ENCODE measurements around the gene SPRR2G.
"Not testable (repeated sequence)": the region's sequence is repeated elsewhere in the genome, so short reads cannot be mapped to it uniquely, and the experiment has no call there.

SPRR2G gene

DNA sequence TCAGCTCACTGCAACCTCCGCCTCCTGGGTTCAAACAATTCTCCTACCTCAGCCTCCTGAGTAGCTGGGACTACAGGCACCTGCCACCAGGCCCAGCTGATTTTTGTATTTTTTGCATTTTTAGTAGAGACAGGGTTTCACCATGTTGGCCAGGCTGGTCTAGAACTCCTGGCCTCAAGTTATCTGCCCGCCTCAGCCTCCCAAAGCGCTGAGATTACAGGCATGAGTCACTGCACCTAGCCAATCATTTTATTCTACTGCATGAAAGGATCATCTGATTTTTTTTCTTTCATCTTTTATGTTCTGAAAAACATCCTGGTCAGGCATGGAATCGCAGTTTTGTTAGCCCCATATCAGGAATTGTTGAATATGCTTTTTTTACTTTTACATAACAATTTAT, 22.0 kb downstream of the SPRR2G start:
- not testable (repeated sequence) for H2BK12ac ChIP-seq (ENCODE audit: low read length in 2 of 2); H3K9me3 ChIP-seq (ENCODE audit: control insufficient read depth, low read length); H3K27me3 ChIP-seq (ENCODE audit: control insufficient read depth in 1 of 2, insufficient read depth in 1 of 2, low read length in 2 of 2); H3K4ac ChIP-seq (ENCODE audit: low read depth in 1 of 2, low read length in 2 of 2); H3K18ac ChIP-seq (ENCODE audit: low read depth in 1 of 2, low read length in 2 of 2); H2BK15ac ChIP-seq (ENCODE audit: low read depth, poor library complexity, severe bottlenecking); DNase-seq; H2AK5ac ChIP-seq (ENCODE audit: low read length, severe bottlenecking); H4K91ac ChIP-seq (ENCODE audit: low read length); H3K27ac ChIP-seq (ENCODE audit: low read length, poor library complexity, severe bottlenecking); H2AFZ ChIP-seq (ENCODE audit: low read depth, low read length); H3K23ac ChIP-seq (ENCODE audit: low read length in 2 of 2); H3K9ac ChIP-seq (ENCODE audit: low read length); H2BK5ac ChIP-seq (ENCODE audit: low read depth, low read length, poor library complexity, severe bottlenecking); H2BK120ac ChIP-seq (ENCODE audit: low read depth, low read length); H3K79me1 ChIP-seq (replicated peaks; ENCODE audit: low read length, poor library complexity, severe bottlenecking); H3K36me3 ChIP-seq (ENCODE audit: control insufficient read depth in 1 of 2, insufficient read depth in 2 of 2, low read depth in 1 of 2, low read length in 2 of 2); H3K4me2 ChIP-seq (ENCODE audit: low read length, poor library complexity, severe bottlenecking); H3K4me1 ChIP-seq (ENCODE audit: control insufficient read depth, insufficient read depth, low read depth, low read length); H3K4me3 ChIP-seq (ENCODE audit: insufficient read depth in 1 of 2, low read depth in 1 of 2, low read length in 2 of 2); H4K8ac ChIP-seq (ENCODE audit: low read length); H3K14ac ChIP-seq (ENCODE audit: low read length in 2 of 2)
- 89% methylated on average over 3 of the region's 4 CpGs for WGBS

DNA sequence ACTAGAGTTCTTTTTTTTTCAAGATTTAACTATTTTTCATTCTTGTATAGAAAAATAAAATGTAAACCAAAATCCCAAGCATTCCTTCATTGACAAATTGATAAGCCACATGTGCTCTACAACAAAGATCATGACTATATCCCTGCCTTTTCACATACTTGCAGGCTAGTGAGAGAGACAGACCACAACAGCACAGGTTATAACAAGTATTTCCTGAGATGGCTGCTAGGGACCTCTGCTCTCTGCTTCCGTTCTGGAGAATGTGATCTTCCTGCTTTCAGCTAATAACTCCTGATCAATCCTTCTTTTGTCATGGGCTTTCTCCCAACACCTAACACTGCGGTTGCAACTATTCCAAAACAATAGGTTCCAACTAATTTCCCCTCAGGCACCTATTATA, 23.4 kb downstream of the SPRR2G start:
- 43% methylated on average over 2 of the region's 2 CpGs for WGBS
- no peak overlapping the region for H2BK15ac ChIP-seq (ENCODE audit: low read depth, poor library complexity, severe bottlenecking)
- no peak overlapping the region for H3K4me2 ChIP-seq (ENCODE audit: low read length, poor library complexity, severe bottlenecking)

DNA sequence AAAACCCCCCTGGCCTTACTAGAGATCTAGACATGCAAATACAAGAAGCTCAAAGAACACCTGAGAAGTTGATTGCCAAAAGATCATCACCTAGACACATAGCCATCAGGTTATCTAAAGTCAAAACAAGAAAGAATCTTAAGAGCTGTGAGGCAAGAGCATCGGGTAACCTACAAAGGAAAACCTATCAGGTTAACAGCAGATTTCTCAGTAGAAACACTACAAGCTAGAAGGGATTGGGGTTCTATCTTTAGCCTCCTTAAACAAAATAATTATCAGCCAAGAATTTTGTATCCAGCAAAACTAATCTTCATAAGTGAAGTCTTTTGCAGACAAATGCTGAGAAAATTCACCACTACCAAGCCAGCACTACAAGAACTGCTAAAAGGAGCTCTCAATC, 25.2 kb downstream of the SPRR2G start:
- H2AFZ ChIP-seq (ENCODE audit: low read depth, low read length): no peak overlapping the region
- H3K27ac ChIP-seq (ENCODE audit: low read length, poor library complexity, severe bottlenecking): no peak overlapping the region
- no peak for DNase-seq

More for the DNA sequence above, 23.4 kb downstream of the SPRR2G start:
- Histone ChIP-seq H2BK12ac (ENCODE audit: low read length in 2 of 2) (no peak overlapping the region), H3K9me3 (ENCODE audit: control insufficient read depth, low read length) (no peaks in the 10 kb centered on the region), H3K27ac (ENCODE audit: low read length, poor library complexity, severe bottlenecking) (no peak overlapping the region), H3K27me3 (ENCODE audit: control insufficient read depth in 1 of 2, insufficient read depth in 1 of 2, low read length in 2 of 2) (no peaks in the 10 kb centered on the region), H3K14ac (ENCODE audit: low read length in 2 of 2) (no peak overlapping the region), H3K36me3 (ENCODE audit: control insufficient read depth in 1 of 2, insufficient read depth in 2 of 2, low read depth in 1 of 2, low read length in 2 of 2) (no peaks in the 10 kb centered on the region), H4K8ac (ENCODE audit: low read length) (no peak overlapping the region), H2BK5ac (ENCODE audit: low read depth, low read length, poor library complexity, severe bottlenecking) (no peak overlapping the region), H2BK120ac (ENCODE audit: low read depth, low read length) (no peak overlapping the region), H3K4me1 (ENCODE audit: control insufficient read depth, insufficient read depth, low read depth, low read length) (no peaks in the 10 kb centered on the region), H3K79me1 (replicated peaks; ENCODE audit: low read length, poor library complexity, severe bottlenecking) (no peaks in the 10 kb centered on the region), H4K91ac (ENCODE audit: low read length) (no peak overlapping the region), H3K23ac (ENCODE audit: low read length in 2 of 2) (no peak overlapping the region), H3K18ac (ENCODE audit: low read depth in 1 of 2, low read length in 2 of 2) (no peak overlapping the region), H2AK5ac (ENCODE audit: low read length, severe bottlenecking) (no peak overlapping the region), H2AFZ (ENCODE audit: low read depth, low read length) (no peak overlapping the region), H3K4me3 (ENCODE audit: insufficient read depth in 1 of 2, low read depth in 1 of 2, low read length in 2 of 2) (no peak overlapping the region), H3K4ac (ENCODE audit: low read depth in 1 of 2, low read length in 2 of 2) (no peak overlapping the region), H3K9ac (ENCODE audit: low read length) (no peak overlapping the region)
- DNase-seq: no peak

DNA sequence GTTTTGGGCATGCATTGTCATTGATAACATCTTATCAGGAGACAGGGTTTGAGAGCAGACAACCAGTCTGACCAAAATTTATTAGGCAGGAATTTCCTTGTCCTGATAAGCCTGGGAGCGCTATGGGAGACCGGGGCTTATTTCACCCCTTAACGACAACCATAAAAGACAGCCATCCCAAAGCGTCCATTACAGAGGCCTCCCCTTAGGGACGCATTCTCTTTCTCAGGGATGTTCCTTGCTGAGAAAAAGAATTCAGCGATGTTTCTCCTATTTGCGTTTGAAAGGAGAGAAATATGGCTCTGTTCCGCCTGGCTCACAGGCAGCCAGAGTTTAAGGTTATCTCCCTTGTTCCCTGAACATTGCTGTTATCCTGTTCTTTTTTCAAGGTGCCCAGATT, 26.9 kb downstream of the SPRR2G start:
- H3K27me3 ChIP-seq (ENCODE audit: control insufficient read depth in 1 of 2, insufficient read depth in 1 of 2, low read length in 2 of 2); H3K27ac ChIP-seq (ENCODE audit: low read length, poor library complexity, severe bottlenecking); H3K14ac ChIP-seq (ENCODE audit: low read length in 2 of 2); H3K4me2 ChIP-seq (ENCODE audit: low read length, poor library complexity, severe bottlenecking); H2BK5ac ChIP-seq (ENCODE audit: low read depth, low read length, poor library complexity, severe bottlenecking); H3K4me3 ChIP-seq (ENCODE audit: insufficient read depth in 1 of 2, low read depth in 1 of 2, low read length in 2 of 2); H3K4ac ChIP-seq (ENCODE audit: low read depth in 1 of 2, low read length in 2 of 2); H2BK12ac ChIP-seq (ENCODE audit: low read length in 2 of 2); H3K36me3 ChIP-seq (ENCODE audit: control insufficient read depth in 1 of 2, insufficient read depth in 2 of 2, low read depth in 1 of 2, low read length in 2 of 2); H3K9me3 ChIP-seq (ENCODE audit: control insufficient read depth, low read length); H3K79me1 ChIP-seq (replicated peaks; ENCODE audit: low read length, poor library complexity, severe bottlenecking); H4K8ac ChIP-seq (ENCODE audit: low read length); H3K4me1 ChIP-seq (ENCODE audit: control insufficient read depth, insufficient read depth, low read depth, low read length); H3K23ac ChIP-seq (ENCODE audit: low read length in 2 of 2); H4K91ac ChIP-seq (ENCODE audit: low read length); H3K9ac ChIP-seq (ENCODE audit: low read length); H3K18ac ChIP-seq (ENCODE audit: low read depth in 1 of 2, low read length in 2 of 2); H2AK5ac ChIP-seq (ENCODE audit: low read length, severe bottlenecking); DNase-seq; H2BK120ac ChIP-seq (ENCODE audit: low read depth, low read length); H2AFZ ChIP-seq (ENCODE audit: low read depth, low read length); H2BK15ac ChIP-seq (ENCODE audit: low read depth, poor library complexity, severe bottlenecking): not testable (repeated sequence)
- 76% methylated on average over 8 of the region's 8 CpGs for WGBS

More for the DNA sequence above, 25.2 kb downstream of the SPRR2G start:
- H3K9me3 ChIP-seq (ENCODE audit: control insufficient read depth, low read length): no peaks in the 10 kb centered on the region
- no peak overlapping the region for H2BK5ac ChIP-seq (ENCODE audit: low read depth, low read length, poor library complexity, severe bottlenecking)
- no peak overlapping the region for H2BK15ac ChIP-seq (ENCODE audit: low read depth, poor library complexity, severe bottlenecking)
- no peak overlapping the region for H3K4ac ChIP-seq (ENCODE audit: low read depth in 1 of 2, low read length in 2 of 2)
- no peaks in the 10 kb centered on the region for H3K79me1 ChIP-seq (replicated peaks; ENCODE audit: low read length, poor library complexity, severe bottlenecking)
- H3K9ac ChIP-seq (ENCODE audit: low read length): no peak overlapping the region
- H3K14ac ChIP-seq (ENCODE audit: low read length in 2 of 2): no peak overlapping the region
- no peak overlapping the region for H4K91ac ChIP-seq (ENCODE audit: low read length)
- WGBS: 80% methylated on average over 1 of the region's 1 CpG
- no peak overlapping the region for H2AK5ac ChIP-seq (ENCODE audit: low read length, severe bottlenecking)
- H4K8ac ChIP-seq (ENCODE audit: low read length): no peak overlapping the region
- H3K4me3 ChIP-seq (ENCODE audit: insufficient read depth in 1 of 2, low read depth in 1 of 2, low read length in 2 of 2): no peak overlapping the region
- H3K23ac ChIP-seq (ENCODE audit: low read length in 2 of 2): no peak overlapping the region
- H3K4me2 ChIP-seq (ENCODE audit: low read length, poor library complexity, severe bottlenecking): no peak overlapping the region
- no peaks in the 10 kb centered on the region for H3K27me3 ChIP-seq (ENCODE audit: control insufficient read depth in 1 of 2, insufficient read depth in 1 of 2, low read length in 2 of 2)
- no peak overlapping the region for H2BK12ac ChIP-seq (ENCODE audit: low read length in 2 of 2)
- no peaks in the 10 kb centered on the region for H3K4me1 ChIP-seq (ENCODE audit: control insufficient read depth, insufficient read depth, low read depth, low read length)
- H3K18ac ChIP-seq (ENCODE audit: low read depth in 1 of 2, low read length in 2 of 2): no peak overlapping the region
- H3K36me3 ChIP-seq (ENCODE audit: control insufficient read depth in 1 of 2, insufficient read depth in 2 of 2, low read depth in 1 of 2, low read length in 2 of 2): no peaks in the 10 kb centered on the region
- H2BK120ac ChIP-seq (ENCODE audit: low read depth, low read length): no peak overlapping the region

Measured in mesenchymal stem cell (in vitro differentiated cells and primary cell).